ENCODE data around the gene PFKFB4. TPM values are rescaled to one million over a fixed set of nuclear protein-coding genes. Genes with fewer than 3 reads are reported as not detected.
A peak's percentile ranks its signal among the peaks of the same experiment; 100 is the strongest.
"Not testable (repeated sequence)": the region's sequence is repeated elsewhere in the genome, so short reads cannot be mapped to it uniquely, and the experiment has no call there.

Gene PFKFB4
- total RNA-seq, 1 donor = 10.8 TPM

- DNase-seq (ENCODE audit: low read depth in 2 of 3, low spot score in 2 of 3) = no peak
Observed at GRCh38 chr3:48502728-48503168, 53.9 kb downstream of the PFKFB4 start.

GRCh38 chr3:48502121-48502520 is 54.5 kb downstream of the PFKFB4 start:
- no peak for DNase-seq (ENCODE audit: low read depth in 2 of 3, low spot score in 2 of 3)

- no peak for DNase-seq (ENCODE audit: low read depth in 2 of 3, low spot score in 2 of 3)
Observed at GRCh38 chr3:48501196-48501595, 55.4 kb downstream of the PFKFB4 start.

DNA sequence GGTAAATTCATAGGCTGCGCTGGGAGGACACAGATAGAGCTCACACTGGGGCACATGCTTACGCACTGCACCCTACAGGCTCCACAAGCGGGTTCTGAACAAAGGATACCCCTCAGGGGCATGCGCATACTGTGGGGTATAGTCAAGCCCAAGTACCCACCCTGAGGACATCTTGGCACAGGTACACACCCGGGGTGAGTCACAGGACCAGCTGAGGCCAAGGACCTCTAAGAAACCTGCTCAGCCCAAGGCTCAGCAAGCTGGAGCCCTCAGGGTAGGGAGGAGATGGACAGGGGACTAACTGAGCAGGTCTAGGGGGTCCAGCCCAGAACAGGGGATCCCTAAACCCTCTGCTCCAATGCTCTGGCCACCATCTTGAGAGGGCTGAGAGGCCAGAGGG is 55.9 kb downstream of the PFKFB4 start:
- DNase-seq (ENCODE audit: low read depth in 2 of 3, low spot score in 2 of 3) = no peak

GRCh38 chr3:48493203-48493501 is 63.5 kb downstream of the PFKFB4 start:
- DNase-seq (ENCODE audit: low read depth in 2 of 3, low spot score in 2 of 3) = no peak

DNA sequence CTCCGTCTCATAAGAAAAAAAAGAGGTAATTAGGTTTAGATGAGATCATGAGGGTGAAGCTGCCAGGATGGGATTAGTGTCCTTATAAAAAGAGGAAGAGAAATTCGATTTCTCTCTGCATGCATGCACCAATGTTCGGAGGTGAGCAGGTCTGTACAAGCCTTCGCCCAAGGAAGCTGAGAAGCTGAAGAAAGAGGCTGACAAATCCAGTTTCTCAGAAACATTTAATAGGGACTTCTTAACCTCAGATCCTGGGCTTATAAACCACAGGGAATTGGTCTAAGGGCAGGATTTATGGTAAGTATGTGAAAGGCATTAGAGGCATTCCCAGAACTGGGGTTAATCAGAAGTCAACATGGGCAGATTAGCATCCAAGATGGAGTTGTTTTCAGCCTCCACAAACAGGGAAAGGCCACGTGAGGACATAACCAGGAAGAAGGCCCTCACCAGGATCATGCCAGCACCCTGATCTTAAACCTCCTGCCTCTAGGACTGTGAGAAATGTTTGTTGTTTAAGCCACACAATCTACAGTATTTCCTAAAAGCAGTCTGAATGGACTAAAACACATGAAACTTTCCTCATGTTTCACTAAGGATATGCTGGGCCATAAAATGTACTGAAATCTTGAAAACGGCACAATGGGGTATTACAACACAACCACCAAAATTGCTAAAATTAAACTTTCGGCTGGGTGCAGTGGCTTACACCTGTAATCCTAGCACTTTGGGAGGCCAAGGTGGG is 64.0 kb downstream of the PFKFB4 start:
- no peak for DNase-seq (ENCODE audit: low read depth in 2 of 3, low spot score in 2 of 3)

DNA sequence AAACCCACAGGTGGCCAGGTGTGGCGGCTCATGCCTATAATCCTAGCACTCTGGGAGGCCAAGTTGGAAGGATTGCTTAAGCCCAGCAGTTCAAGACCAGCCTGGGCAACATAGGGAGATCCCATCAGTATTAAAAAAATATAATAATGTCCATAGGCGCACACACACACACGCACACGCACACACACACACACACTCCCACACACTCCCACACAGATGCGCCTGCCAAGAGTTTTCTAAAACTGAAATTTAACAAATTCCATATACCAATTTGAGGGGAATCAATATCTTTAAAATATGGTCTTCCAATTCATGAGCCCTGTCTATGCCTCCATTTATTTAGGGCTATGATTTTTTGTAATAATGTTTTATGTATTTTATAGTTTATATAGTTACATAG is 69.7 kb downstream of the PFKFB4 start:
- no peak for DNase-seq (ENCODE audit: low read depth in 2 of 3, low spot score in 2 of 3)

DNA sequence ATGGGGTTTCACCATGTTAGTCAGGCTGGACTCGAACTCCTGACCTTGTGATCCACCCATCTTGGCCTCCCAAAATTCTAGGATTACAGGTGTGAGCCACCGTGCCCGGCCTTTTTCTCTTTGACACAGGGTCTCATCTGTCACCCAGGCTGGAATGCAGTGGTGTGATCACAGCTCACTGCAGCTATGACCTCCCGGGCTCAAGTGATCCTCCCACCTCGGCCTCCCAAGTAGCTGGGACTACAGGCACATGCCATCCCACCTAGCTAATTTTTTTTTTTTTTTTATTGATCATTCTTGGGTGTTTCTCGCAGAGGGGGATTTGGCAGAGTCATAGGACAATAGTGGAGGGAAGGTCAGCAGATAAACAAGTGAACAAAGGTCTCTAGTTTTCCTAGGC is 73.8 kb downstream of the PFKFB4 start:
- DNase-seq (ENCODE audit: low read depth in 2 of 3, low spot score in 2 of 3) = not testable (repeated sequence)

GRCh38 chr3:48480891-48481290 is 75.7 kb downstream of the PFKFB4 start:
- DNase-seq (ENCODE audit: low read depth in 2 of 3, low spot score in 2 of 3) = not testable (repeated sequence)

DNA sequence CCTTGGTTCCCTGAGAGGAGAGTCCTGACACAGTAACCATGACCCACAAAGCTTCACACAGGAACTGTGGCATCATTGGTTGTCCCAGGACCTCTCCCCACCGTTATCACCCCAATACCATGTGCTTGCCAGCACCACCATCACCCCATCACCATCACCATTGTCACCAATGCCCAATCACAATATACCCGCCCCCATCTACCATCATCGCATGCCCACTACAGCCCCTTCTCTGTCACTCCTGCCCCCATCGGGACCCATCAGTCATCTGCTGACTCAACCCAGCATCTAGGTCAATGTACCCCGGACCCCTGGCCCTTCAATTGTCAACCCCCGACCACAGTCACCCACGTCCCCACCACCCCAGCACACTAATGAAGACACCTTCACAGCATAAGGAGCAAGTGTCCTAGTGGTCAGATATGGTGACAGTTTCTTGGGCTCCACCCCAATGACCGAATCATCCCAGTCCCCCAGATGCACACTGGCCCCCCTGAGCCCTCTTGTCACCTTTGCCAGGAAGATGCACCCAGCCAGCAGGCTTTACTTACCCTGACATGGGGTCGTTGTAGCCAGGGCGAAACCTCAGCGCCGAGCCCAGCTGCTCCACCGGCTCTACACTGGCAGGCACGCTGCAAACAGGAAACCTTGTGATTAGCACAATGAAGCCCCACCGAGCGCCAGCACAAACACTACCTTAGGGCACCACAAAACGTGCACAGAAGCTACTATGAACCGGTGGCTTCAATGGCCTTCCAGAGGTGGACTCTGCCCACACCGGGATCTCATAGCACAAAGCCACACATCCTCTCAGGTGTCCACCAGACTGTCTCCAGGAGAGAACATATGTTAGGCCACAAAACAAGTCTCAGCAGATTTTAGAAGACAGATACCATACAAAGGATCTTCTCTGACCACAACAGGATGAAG is 77.7 kb downstream of the PFKFB4 start:
- DNase-seq (ENCODE audit: low read depth in 2 of 3, low spot score in 2 of 3) = peak; percentile 46 to 60 (median 48)

- no peak for DNase-seq (ENCODE audit: low read depth in 2 of 3, low spot score in 2 of 3)
Observed at GRCh38 chr3:48477959-48478520, 78.6 kb downstream of the PFKFB4 start.

- DNase-seq (ENCODE audit: low read depth in 2 of 3, low spot score in 2 of 3) = no peak
Observed at GRCh38 chr3:48476426-48477053, 80.1 kb downstream of the PFKFB4 start.

GRCh38 chr3:48475188-48475587 is 81.4 kb downstream of the PFKFB4 start:
- DNase-seq (ENCODE audit: low read depth in 2 of 3, low spot score in 2 of 3) = no peak

GRCh38 chr3:48474619-48475018 is 82.0 kb downstream of the PFKFB4 start:
- no peak for DNase-seq (ENCODE audit: low read depth in 2 of 3, low spot score in 2 of 3)

DNA sequence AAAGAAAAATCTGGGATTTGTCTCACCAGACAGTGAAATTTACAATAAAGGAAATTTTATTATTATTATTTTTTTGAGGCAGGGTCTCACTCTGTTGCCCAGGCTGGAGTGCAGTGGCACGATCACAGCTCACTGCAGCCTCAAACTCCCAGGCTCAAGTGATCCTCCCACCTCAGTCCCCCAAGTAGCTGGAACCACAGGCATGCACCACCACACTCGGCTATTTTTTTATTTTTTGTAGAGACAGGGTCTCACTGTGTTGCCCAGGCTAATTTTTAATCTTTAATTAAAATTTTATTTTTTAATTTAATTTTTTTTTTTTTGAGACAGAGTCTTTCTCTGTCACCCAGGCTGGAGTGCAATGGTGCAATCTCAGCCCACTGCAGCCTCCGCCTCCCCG is 82.6 kb downstream of the PFKFB4 start:
- DNase-seq (ENCODE audit: low read depth in 2 of 3, low spot score in 2 of 3) = not testable (repeated sequence)

GRCh38 chr3:48473617-48473952 is 83.0 kb downstream of the PFKFB4 start:
- DNase-seq (ENCODE audit: low read depth in 2 of 3, low spot score in 2 of 3) = no peak

- DNase-seq (ENCODE audit: low read depth in 2 of 3, low spot score in 2 of 3) = peak; percentile 85 to 99 (median 97)
Observed at GRCh38 chr3:48472923-48473616, 83.5 kb downstream of the PFKFB4 start.

- DNase-seq (ENCODE audit: low read depth in 2 of 3, low spot score in 2 of 3) = no peak
Observed at GRCh38 chr3:48472673-48472922, 84.0 kb downstream of the PFKFB4 start.

- DNase-seq (ENCODE audit: low read depth in 2 of 3, low spot score in 2 of 3) = no peak
Observed at GRCh38 chr3:48470286-48470685, 86.3 kb downstream of the PFKFB4 start.

- no peak for DNase-seq (ENCODE audit: low read depth in 2 of 3, low spot score in 2 of 3)
Observed at GRCh38 chr3:48469046-48469915, 87.3 kb downstream of the PFKFB4 start.

All from hematopoietic multipotent progenitor cell (in vitro differentiated cells).